Right lobe of liver (tissue), 4 donors: ENCODE data around the gene SPATA24.

Experiments
- CTCF ChIP-seq, 4 donors: fragments of 200-600 bp in 3 of 4; fragments of 450-650 bp in 1 of 4; IDR thresholded peaks; one replicate each; pipeline versions ENCODE4 v1.5.1 to v1.8.0; 2016 to 2022; ENCODE audit warnings: antibody characterized with exemption in 4 of 4, mild to moderate bottlenecking in 2 of 4
- POLR2A ChIP-seq: fragments of 450-650 bp; IDR thresholded peaks from one replicate; pipeline ENCODE4 v1.6.1; 2017; ENCODE audit warnings: antibody characterized with exemption, mild to moderate bottlenecking
- donor health status: DM: no; HTN: no; CAD: no.
- donor health status: DM: no; HTN: no; CAD: no.
- donor health status: DM: no; HTN: yes; CAD: no.

GRCh38 chr5:139410993-139411828, 7.3 kb upstream of the SPATA24 start:
- TF ChIP-seq CTCF (IDR thresholded peaks at IDR 0.05), result no peak
- no peak for TF ChIP-seq POLR2A
